ENCODE results near the gene AFF3.

DNA sequence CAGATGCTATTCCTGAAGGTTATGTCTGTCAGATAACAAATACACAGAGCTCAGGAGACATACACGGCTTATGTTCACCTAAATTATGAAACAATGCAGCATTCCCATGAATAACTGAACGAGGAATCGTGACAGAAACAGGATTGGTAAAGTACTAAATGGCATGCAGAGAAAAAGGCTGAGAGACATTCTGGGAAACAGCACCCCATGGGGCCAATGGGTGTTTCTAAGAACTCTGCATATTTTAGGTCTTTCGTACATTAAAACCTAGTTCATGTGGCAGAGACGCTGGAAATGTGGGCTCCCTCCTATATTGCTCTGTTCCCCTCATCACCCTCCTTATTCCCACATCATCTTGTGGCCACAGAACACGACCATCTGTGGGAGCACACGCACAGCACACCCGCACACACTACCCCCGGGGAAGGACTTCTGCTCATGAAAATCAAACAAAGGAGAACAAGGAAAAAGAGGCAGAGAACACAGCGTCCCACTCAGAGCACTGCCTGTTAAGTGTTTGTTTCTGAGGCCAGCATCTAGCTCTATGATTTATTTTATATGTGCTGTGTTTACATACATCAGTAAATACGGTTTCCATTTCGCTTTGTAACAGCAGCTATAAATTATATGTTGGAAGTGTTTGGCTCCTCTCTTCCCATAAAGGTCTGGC lies 143.6 kb downstream of the AFF3 start:
- TF ChIP-seq, protein P1, sequence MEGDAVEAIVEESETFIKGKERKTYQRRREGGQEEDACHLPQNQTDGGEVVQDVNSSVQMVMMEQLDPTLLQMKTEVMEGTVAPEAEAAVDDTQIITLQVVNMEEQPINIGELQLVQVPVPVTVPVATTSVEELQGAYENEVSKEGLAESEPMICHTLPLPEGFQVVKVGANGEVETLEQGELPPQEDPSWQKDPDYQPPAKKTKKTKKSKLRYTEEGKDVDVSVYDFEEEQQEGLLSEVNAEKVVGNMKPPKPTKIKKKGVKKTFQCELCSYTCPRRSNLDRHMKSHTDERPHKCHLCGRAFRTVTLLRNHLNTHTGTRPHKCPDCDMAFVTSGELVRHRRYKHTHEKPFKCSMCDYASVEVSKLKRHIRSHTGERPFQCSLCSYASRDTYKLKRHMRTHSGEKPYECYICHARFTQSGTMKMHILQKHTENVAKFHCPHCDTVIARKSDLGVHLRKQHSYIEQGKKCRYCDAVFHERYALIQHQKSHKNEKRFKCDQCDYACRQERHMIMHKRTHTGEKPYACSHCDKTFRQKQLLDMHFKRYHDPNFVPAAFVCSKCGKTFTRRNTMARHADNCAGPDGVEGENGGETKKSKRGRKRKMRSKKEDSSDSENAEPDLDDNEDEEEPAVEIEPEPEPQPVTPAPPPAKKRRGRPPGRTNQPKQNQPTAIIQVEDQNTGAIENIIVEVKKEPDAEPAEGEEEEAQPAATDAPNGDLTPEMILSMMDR (conservative IDR thresholded peaks at IDR 0.05) = no peak
- no peak for TF ChIP-seq EZH2 (IDR thresholded peaks at IDR 0.05; ENCODE audit: low read depth)

Measured in PC-9 (cell line).